Gastrocnemius medialis (tissue), 4 donors: ENCODE measurements around the gene SPDYE2.
"Not testable (repeated sequence)": the region's sequence is repeated elsewhere in the genome, so short reads cannot be mapped to it uniquely, and the experiment has no call there.

ENCODE experiments used
- POLR2A ChIP-seq, 2 donors: fragments of 450-650 bp; IDR thresholded peaks; one replicate each; pipeline ENCODE4 v1.6.1; 2017; ENCODE audit warnings: antibody characterized with exemption in 2 of 2, mild to moderate bottlenecking in 2 of 2, moderate library complexity in 2 of 2
- TF ChIP-seq, protein P1 (sequence below), 5 experiments: fragments of 450-650 bp in 3 of 5; fragments of 200-600 bp in 2 of 5; sonication (generic) in 2 of 5; IDR thresholded peaks in 4 of 5; conservative IDR thresholded peaks in 1 of 5; 1 replicate in 4 of 5; 2 replicates in 1 of 5; pipeline ENCODE4 v1.5.1; 2016 to 2019; ENCODE audit warnings: antibody characterized with exemption in 5 of 5, mild to moderate bottlenecking in 3 of 5, moderate library complexity in 3 of 5

DNA sequence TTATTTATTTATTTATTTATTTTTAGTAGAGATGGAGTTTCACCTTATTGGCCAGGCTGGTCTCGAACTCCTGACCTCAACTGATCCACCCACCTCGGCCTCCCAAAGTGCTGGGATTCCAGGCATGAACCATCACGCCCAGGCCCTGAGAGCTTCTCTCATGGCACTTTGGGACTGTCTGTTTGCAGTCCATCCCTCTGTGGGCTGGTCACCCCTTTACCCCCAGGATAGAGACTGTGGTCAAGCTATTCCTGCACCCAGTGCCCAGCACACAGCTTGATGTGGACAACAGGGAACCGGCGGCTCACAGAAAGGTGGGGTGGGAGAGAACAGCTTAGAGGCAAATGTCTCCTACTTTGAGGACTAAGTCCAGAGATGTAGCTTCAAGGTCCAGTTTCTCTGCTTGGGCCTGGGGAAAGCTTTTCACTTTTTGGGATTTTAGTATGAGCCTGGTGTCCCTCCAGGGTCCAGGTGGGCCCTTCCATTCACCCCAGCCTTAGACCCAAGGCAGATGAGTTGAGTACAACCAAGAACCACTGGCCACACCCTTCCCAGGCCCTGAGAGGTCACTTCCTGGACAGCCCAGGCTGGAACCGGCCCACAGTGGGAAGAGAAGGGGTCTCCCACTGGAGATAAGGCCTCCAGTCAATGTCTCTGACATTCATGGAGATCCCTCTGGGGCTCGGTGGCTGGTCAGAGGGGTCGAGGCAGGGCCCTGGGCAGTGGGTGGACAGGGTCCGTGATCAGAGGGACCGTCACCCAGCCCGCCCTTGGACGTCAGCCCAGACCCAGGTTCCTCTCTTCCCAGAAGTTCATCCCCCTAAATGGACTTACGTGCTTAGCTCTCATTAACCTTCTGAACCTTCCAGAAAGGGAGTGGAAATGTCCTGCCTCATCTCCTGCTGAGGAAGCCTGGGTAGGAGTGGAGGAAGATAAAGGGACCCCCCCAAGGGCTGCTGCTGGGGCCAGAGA lies 22.9 kb upstream of the SPDYE2 start:
- TF ChIP-seq POLR2A (IDR thresholded peaks at IDR 0.05): not testable (repeated sequence)
- TF ChIP-seq, protein P1, sequence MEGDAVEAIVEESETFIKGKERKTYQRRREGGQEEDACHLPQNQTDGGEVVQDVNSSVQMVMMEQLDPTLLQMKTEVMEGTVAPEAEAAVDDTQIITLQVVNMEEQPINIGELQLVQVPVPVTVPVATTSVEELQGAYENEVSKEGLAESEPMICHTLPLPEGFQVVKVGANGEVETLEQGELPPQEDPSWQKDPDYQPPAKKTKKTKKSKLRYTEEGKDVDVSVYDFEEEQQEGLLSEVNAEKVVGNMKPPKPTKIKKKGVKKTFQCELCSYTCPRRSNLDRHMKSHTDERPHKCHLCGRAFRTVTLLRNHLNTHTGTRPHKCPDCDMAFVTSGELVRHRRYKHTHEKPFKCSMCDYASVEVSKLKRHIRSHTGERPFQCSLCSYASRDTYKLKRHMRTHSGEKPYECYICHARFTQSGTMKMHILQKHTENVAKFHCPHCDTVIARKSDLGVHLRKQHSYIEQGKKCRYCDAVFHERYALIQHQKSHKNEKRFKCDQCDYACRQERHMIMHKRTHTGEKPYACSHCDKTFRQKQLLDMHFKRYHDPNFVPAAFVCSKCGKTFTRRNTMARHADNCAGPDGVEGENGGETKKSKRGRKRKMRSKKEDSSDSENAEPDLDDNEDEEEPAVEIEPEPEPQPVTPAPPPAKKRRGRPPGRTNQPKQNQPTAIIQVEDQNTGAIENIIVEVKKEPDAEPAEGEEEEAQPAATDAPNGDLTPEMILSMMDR (IDR thresholded peaks at IDR 0.05 in 4 of 5, conservative IDR thresholded peaks at IDR 0.05 in 1 of 5): not testable (repeated sequence)
